ENCODE results near the gene IAPP.
A peak's percentile ranks its signal among the peaks of the same experiment; 100 is the strongest.
"Not testable (repeated sequence)": the region's sequence is repeated elsewhere in the genome, so short reads cannot be mapped to it uniquely, and the experiment has no call there.

The IAPP gene

GRCh38 chr12:21413369-21414277, 40.9 kb downstream of the IAPP start:
- DNase-seq (ENCODE audit: low read depth): peak; percentile 13
- no peak for TF ChIP-seq CTCF (conservative IDR thresholded peaks at IDR 0.05; ENCODE audit: low read depth, low read length)
- no peak overlapping the region for H3K4me3 ChIP-seq (ENCODE audit: low read depth, low read length)

GRCh38 chr12:21416511-21417121, 43.9 kb downstream of the IAPP start:
- DNase-seq (ENCODE audit: low read depth): peak; percentile 50
- H3K4me3 ChIP-seq (ENCODE audit: low read depth, low read length): no peak overlapping the region
- no peak for TF ChIP-seq CTCF (conservative IDR thresholded peaks at IDR 0.05; ENCODE audit: low read depth, low read length)

- not testable (repeated sequence) for H3K4me3 ChIP-seq (ENCODE audit: low read depth, low read length); DNase-seq (ENCODE audit: low read depth)
Measured at GRCh38 chr12:21418398-21418797, 45.7 kb downstream of the IAPP start.

GRCh38 chr12:21419009-21419699, 46.5 kb downstream of the IAPP start:
- H3K4me3 ChIP-seq (ENCODE audit: low read depth, low read length); DNase-seq (ENCODE audit: low read depth): not testable (repeated sequence)

GRCh38 chr12:21428241-21428640, 55.5 kb downstream of the IAPP start:
- H3K4me3 ChIP-seq (ENCODE audit: low read depth, low read length): no peak overlapping the region
- TF ChIP-seq CTCF (conservative IDR thresholded peaks at IDR 0.05; ENCODE audit: low read depth, low read length): no peak
- DNase-seq (ENCODE audit: low read depth): peak; percentile 74

Data from choroid plexus epithelial cell (primary cell).